Measurements from ENCODE around the gene ATF7. TPM values are rescaled to one million over a fixed set of nuclear protein-coding genes. Genes with fewer than 3 reads are reported as not detected.
"Not testable (repeated sequence)": the region's sequence is repeated elsewhere in the genome, so short reads cannot be mapped to it uniquely, and the experiment has no call there.

Gene ATF7
- total RNA-seq, 1 donor from 2014 or later, result 12.7 TPM

- no peak for TF ChIP-seq CTCF (IDR thresholded peaks at IDR 0.05)
- TF ChIP-seq EZH2 (IDR thresholded peaks at IDR 0.05), result no peak
- no peak for TF ChIP-seq EZH2phosphoT487 (IDR thresholded peaks at IDR 0.05)
- Histone ChIP-seq H3K27ac (no peak overlapping the region), H3K36me3 (no peaks in the 10 kb centered on the region), H3K9ac (no peak overlapping the region), H3K4me3 (no peak overlapping the region), H4K20me1 (ENCODE audit: low read depth) (no peaks in the 10 kb centered on the region), H2AFZ (replicated peaks) (no peak overlapping the region), H3K9me3 (ENCODE audit: low read depth) (no peaks in the 10 kb centered on the region), H3K4me1 (no peaks in the 10 kb centered on the region), H3K79me2 (ENCODE audit: low read depth) (no peaks in the 10 kb centered on the region), H3K4me2 (no peak overlapping the region), H3K27me3 (no peaks in the 10 kb centered on the region), H3F3A (ENCODE audit: low read depth) (peaks cover 11% of the 10 kb centered on the region)
- DNase-seq (ENCODE audit: low spot score), result no peak
- H3K27ac Mint-ChIP-seq, result no peak overlapping the region
- H3K27me3 Mint-ChIP-seq (ENCODE audit: insufficient read depth, low read depth), result peaks cover 5% of the 10 kb centered on the region
- H3K9me3 Mint-ChIP-seq, result no peaks in the 10 kb centered on the region
- H3K36me3 Mint-ChIP-seq, result peaks cover 2% of the 10 kb centered on the region
- H3K4me1 Mint-ChIP-seq, result peaks cover 2% of the 10 kb centered on the region
- no peak overlapping the region for H3K4me3 Mint-ChIP-seq
These were observed 26.2 kb upstream of the ATF7 start for GRCh38 chr12:53652366-53652765.

DNA sequence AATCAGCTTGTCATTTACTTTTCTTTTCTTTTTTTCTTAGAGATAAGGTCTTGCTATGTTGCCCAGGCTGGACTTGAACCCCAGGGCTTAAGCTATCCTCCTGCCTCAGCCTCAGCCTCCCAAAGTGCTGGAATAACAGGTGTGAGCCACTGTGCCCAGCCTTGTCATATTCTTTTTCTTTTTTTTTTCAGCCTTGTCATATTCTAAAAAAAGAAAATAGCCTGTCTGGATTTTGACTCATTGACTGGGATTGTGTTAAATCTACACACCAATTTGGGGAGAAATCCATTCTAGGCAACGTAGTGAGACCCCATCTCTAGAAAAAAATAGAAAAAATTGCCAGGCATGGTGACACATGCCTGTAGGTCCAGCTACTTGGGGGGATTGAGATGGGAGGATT is 25.6 kb upstream of the ATF7 start:
- Histone ChIP-seq H3K79me2 (ENCODE audit: low read depth) (no peaks in the 10 kb centered on the region), H3K4me3 (no peak overlapping the region), H3K4me2 (no peak overlapping the region), H3K4me1 (no peaks in the 10 kb centered on the region), H3K27me3 (no peaks in the 10 kb centered on the region), H3K27ac (no peak overlapping the region), H3F3A (ENCODE audit: low read depth) (peaks cover 5% of the 10 kb centered on the region), H2AFZ (replicated peaks) (no peak overlapping the region), H3K9ac (no peak overlapping the region), H3K9me3 (ENCODE audit: low read depth) (no peaks in the 10 kb centered on the region), H4K20me1 (ENCODE audit: low read depth) (no peaks in the 10 kb centered on the region), H3K36me3 (no peaks in the 10 kb centered on the region)
- Mint-ChIP-seq H3K4me1 (peaks cover 2% of the 10 kb centered on the region), H3K36me3 (peaks cover under 1% of the 10 kb centered on the region), H3K27me3 (ENCODE audit: insufficient read depth, low read depth) (peaks cover 5% of the 10 kb centered on the region), H3K9me3 (no peaks in the 10 kb centered on the region), H3K27ac (no peak overlapping the region), H3K4me3 (no peak overlapping the region)
- DNase-seq (ENCODE audit: low spot score), result no peak
- no peak for TF ChIP-seq EZH2 (IDR thresholded peaks at IDR 0.05)
- TF ChIP-seq CTCF (IDR thresholded peaks at IDR 0.05), result no peak
- TF ChIP-seq EZH2phosphoT487 (IDR thresholded peaks at IDR 0.05), result no peak

- not testable (repeated sequence) for H3K4me3 ChIP-seq; H3K27me3 Mint-ChIP-seq (ENCODE audit: insufficient read depth, low read depth); DNase-seq (ENCODE audit: low spot score); H3K4me1 ChIP-seq; H3K79me2 ChIP-seq (ENCODE audit: low read depth); H3K9me3 ChIP-seq (ENCODE audit: low read depth); H3K27ac ChIP-seq; H3K36me3 ChIP-seq; H3K9ac ChIP-seq; H3K27me3 ChIP-seq; H4K20me1 ChIP-seq (ENCODE audit: low read depth); H3K4me3 Mint-ChIP-seq; H3F3A ChIP-seq (ENCODE audit: low read depth); H3K9me3 Mint-ChIP-seq; H3K4me1 Mint-ChIP-seq; H3K27ac Mint-ChIP-seq; H3K36me3 Mint-ChIP-seq; H3K4me2 ChIP-seq; H2AFZ ChIP-seq (replicated peaks)
These were observed 20.1 kb upstream of the ATF7 start for GRCh38 chr12:53646300-53646699.

- no peak overlapping the region for H3K4me3 Mint-ChIP-seq
- no peaks in the 10 kb centered on the region for H4K20me1 ChIP-seq (ENCODE audit: low read depth)
- no peak overlapping the region for H3K4me2 ChIP-seq
- H3K27ac Mint-ChIP-seq, result no peak overlapping the region
- no peaks in the 10 kb centered on the region for H3K9me3 ChIP-seq (ENCODE audit: low read depth)
- peaks cover 2% of the 10 kb centered on the region for H3K4me1 Mint-ChIP-seq
- no peak for DNase-seq (ENCODE audit: low spot score)
- H2AFZ ChIP-seq (replicated peaks), result no peak overlapping the region
- no peak for TF ChIP-seq EZH2 (IDR thresholded peaks at IDR 0.05)
- no peak for TF ChIP-seq EZH2phosphoT487 (IDR thresholded peaks at IDR 0.05)
- no peak for TF ChIP-seq CTCF (IDR thresholded peaks at IDR 0.05)
- no peak overlapping the region for H3K27ac ChIP-seq
- no peaks in the 10 kb centered on the region for H3K4me1 ChIP-seq
- no peaks in the 10 kb centered on the region for H3K9me3 Mint-ChIP-seq
- no peaks in the 10 kb centered on the region for H3K79me2 ChIP-seq (ENCODE audit: low read depth)
- H3K36me3 Mint-ChIP-seq, result no peaks in the 10 kb centered on the region
- H3K36me3 ChIP-seq, result no peaks in the 10 kb centered on the region
- H3K27me3 Mint-ChIP-seq (ENCODE audit: insufficient read depth, low read depth), result peaks cover under 1% of the 10 kb centered on the region
- H3K9ac ChIP-seq, result no peak overlapping the region
- H3K4me3 ChIP-seq, result no peak overlapping the region
- H3F3A ChIP-seq (ENCODE audit: low read depth), result no peaks in the 10 kb centered on the region
- no peaks in the 10 kb centered on the region for H3K27me3 ChIP-seq
These were observed 19.0 kb upstream of the ATF7 start for GRCh38 chr12:53645165-53645564.

Measured in neural progenitor cell (in vitro differentiated cells).